ENCODE data around the gene NUDT13.

GRCh38 chr10:73094986-73095480, 15.2 kb upstream of the NUDT13 start:
- TF ChIP-seq CTCF (IDR thresholded peaks at IDR 0.05; ENCODE audit: insufficient read depth, low read length): no peak
- no peak for TF ChIP-seq POLR2AphosphoS5 (IDR thresholded peaks at IDR 0.05; ENCODE audit: low read depth)
- no peak for TF ChIP-seq REST (IDR thresholded peaks at IDR 0.05; ENCODE audit: insufficient replicate concordance, low read depth)

All from HL-60 (cell line).